HG03196 (cell line): ENCODE results near the gene ZSWIM1.

Experiments used
- ATAC-seq: cut with Tn5 transposase; IDR thresholded peaks from one replicate; pipeline ENCODE4 v1.9.1; 2021; ENCODE audit not compliant: unreplicated experiment

Gene ZSWIM1

DNA sequence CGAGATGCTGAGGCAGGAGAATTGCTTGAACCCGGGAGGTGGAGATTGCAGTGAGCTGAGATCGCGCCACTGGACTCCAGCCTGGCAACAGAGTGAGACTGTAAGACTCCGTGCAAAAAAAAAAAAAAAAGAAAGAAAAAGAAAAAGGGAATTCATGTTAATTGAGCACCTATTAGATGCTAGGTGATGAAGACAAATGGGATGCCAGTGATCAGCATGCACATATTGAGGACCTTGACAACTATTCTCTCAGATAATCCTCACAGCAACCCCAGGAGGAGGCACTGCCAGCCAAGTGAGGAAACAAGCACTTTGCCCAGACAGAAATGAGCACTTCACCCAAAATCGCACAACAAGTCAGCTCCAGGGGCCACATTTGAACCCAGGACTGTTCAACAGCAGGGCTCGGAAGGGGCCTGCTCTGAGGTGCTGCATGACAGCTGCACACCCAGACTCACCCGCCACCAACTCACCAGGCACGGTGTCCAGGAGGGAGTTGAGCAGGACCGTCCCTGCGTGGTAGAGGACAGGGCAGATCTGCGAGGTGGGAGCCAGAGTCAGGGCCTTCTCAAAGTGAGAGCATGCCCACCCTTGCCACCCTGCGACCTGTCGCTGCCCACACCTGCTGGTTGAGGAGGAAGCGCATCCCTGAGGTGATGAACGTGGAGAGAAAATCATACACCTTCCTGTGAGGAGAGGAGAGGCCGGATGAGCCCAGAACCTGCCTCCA, 26.4 kb downstream of the ZSWIM1 start:
- ATAC-seq = no peak

DNA sequence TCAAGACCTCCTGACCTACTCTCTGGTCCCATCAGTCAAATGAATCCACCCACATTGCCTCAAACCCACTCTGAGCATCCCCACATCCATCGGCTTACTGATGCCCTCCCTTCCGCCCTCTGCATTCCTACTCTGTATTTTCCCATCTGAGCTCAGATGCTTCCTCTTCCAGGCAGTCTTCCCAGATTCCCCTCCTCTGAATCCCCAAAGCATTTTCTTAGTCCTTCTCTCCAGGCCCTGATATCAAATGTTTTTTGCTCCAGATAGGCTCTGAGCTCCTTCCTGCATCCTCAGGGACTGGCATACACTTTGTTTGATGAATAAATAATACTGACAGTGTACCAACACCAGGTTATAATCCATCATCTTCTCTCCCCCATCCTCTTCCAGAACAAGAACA, 27.1 kb downstream of the ZSWIM1 start:
- ATAC-seq = no peak

GRCh38 chr20:45909336-45909808, 28.3 kb downstream of the ZSWIM1 start:
- no peak for ATAC-seq

- ATAC-seq = no peak
Measured at GRCh38 chr20:45909817-45910669, 29.0 kb downstream of the ZSWIM1 start.

DNA sequence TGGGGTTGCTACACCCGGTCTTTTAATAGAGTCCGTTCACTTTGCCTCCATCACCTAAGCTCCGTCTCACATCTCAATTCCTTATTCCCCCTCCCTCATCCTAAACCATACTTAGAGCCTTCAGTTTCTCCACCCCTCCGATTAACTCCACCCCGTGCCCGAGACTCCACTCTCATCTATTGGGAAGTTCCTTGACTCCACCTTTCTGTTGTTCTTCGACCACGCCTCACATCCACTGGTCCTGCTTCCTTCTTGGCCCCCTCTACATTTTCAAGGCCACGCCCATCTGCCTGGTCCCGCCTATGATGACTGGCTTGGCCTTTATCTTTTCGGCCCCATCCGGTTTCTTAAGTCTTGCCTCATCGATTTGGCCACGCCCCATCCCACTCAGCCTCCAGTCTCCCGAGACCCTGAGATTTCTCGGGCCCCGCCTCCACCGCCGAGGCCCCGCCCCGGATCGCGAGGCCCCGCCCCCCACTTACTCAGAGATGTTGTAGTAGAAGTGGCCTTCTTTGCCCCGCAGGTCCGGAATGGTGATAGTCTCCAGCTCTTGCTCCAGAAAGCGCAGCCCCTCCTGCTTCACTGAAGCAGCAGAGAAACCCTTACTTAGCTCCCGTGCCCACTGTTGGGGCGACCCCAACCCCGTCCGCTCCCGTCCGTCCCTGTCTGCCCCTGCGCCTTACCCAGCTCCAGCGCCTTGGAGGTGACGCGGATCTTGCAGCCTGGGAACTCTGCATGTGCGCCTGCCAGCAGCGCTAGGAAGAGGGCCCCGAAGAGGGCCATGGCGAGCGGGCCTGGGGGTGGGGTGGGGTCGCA, 29.9 kb downstream of the ZSWIM1 start:
- ATAC-seq = peak; percentile 87

DNA sequence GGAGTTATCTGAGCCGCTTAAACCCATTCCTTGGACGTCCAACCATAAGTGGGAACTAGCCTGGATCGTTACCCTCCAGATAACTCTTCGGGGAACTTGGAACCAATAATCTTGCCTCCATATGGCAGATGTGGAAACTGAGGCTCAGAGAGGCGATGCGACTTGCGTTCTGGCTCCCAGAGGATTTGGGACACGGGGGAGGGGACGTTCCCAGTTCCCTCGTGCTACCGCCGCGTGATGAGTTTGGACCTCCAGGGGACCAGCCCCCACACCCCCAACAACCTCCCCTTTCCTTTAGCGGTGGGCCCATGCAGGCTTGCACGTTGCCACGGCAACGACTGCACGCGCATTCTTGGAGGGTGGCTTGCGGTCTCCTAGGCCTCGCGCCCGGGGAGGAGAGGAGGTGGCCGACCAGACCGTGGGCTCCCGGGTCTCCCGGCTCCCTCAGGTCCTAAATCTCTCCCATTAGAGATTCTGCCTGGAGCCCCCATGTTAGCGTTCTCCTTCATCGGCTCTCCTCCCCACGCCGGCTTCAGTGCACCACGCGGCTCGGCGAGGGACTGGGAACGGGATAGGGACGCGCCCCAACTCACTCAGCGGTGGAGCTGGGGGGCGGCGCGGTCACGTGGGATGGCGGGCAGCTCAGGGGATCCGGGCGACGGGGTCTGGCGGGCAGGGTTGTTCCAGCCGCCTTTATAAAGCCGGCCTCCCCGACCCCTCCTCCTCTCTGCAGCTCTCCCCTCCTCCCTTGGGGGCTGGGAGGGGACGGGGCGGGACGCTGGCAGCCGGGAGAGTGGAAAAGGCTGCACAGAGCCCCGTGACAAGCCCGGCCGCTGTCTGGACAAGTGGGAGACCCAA, 30.7 kb downstream of the ZSWIM1 start, which contains the start of gene PLTP:
Gene PLTP, minus strand, starts transcription at position 670 of the 858 bp plus-strand sequence. CDS start 703 bp downstream, outside the sequence.
- ATAC-seq = no peak

DNA sequence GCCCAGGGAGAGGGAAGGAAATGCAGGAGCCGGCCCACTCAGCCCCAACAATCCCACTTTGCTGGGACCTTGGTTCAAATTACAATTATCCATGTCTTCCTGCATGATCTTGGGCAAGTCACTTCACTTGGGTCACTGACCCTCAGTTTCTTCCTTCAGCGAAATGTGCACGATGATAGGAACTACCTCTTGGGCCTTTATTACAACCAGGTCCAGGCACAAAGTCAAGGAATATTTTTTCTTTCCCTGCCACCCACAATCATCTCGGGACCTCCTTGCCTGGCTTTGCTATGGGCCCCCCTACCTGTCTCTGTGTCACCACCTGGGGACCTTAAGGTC, 31.3 kb downstream of the ZSWIM1 start:
- ATAC-seq = no peak

DNA sequence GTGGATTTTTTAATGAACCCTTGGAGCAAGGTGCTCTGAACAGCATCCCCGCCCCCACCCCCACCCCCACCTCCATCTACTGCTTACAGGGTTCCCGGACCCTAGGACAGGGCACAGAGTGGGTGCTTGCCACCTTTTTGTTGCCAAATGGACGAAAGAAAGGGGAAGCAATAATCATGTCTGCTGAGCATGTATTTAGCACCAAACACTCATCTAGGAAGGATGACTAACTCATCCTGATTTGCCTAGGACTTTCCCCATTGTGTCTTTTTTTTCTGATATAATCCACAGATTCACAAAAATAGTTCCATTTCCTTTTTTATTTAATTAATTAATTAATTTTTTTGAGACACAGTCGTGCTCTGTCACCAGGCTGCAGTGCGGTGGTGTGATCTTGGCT, 32.1 kb downstream of the ZSWIM1 start:
- ATAC-seq = no peak

DNA sequence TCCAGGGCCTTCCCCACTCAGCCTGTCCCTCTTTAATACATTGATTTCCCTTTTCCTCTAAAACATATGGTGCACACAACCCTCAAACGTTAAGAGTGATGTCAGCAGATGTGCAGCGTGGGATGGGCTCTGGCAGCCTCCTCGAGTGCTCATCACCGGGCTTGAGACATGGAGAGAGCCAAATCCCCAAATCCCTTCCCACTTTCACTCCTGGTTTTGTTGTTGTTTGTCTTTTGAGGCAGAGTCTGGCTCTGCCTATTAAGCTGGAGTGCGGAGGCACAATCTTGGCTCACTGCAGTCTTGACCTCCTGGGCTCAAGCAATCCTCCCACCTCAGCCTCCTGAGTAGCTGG, 36.7 kb downstream of the ZSWIM1 start:
- no peak for ATAC-seq

- no peak for ATAC-seq
Measured at GRCh38 chr20:45918182-45918737, 37.2 kb downstream of the ZSWIM1 start.

DNA sequence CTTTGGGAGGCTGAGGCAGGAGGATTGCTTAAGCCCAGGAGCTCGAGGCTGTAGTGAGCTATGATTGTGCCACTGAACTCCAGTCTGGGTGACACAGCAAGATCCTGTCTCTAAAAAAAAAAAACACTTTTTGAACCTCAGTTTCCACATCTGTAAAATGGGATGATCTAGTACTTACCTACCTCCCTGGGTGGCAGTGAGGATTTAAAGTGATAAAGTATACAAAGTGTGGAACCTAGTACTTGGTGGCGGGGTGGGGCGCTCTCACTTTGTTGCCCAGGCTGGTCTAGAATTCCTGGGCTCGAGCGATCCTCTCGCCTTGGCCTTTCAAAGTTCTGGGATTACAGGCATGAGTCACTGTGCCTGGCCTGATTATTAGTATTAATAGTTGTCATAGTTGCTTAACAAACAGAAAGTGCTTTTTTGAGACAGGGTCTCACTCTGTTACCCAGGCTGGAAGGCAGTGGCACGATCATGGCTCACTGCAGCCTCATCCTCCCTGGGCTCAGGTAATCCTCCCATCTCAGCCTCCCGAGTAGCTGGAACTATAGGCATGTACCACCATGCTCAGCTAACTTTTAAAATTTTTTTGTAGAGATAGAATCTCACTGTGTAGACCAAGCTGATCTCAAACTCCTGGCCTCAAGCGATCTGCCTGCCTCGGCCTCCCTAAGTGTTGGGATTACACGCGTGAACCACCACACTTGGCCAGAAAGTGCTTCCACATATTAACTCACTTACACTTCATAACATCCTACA, 37.9 kb downstream of the ZSWIM1 start:
- ATAC-seq = no peak

DNA sequence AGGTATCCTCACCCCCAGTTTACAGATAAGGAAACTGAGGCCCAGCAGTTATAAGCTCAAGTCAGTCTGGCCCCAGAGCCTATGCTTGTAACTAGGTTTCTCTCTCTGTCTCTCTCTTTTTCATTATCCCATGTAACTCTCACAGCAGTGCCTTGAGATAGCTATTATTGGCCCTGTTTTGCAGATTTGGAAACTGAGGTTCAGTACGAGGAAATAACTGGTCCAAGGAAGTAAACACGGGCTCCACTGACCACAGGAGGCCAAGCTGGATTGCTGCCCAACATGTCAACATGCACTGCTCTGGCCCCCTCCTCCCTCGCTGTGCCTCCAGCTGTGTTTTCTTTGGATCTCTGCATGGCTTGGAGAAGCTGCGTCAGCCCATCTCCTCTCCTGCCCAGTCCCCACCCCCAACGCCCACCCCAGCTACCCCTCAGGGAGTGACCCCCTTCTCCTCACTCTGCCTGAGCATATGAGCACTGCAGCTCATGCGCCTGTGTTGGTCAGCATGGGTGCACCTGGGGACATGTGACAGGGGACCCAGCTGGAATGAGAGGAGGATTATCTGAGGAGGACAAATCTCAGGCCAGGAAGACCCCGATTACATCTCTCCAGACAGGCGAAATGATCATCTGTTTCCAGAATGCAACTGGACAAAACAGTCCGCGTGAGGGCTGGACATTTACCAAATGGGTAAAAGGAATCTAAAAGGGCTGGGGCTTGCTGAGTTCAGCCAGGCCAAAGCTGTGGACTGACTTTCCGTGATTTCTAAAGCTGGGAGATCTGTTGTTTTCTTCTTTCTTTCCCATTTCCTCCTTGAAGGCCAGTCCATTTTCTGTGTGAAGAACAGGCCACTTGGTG, 38.7 kb downstream of the ZSWIM1 start:
- ATAC-seq = no peak

GRCh38 chr20:45920462-45921336, 39.7 kb downstream of the ZSWIM1 start:
- ATAC-seq = no peak

DNA sequence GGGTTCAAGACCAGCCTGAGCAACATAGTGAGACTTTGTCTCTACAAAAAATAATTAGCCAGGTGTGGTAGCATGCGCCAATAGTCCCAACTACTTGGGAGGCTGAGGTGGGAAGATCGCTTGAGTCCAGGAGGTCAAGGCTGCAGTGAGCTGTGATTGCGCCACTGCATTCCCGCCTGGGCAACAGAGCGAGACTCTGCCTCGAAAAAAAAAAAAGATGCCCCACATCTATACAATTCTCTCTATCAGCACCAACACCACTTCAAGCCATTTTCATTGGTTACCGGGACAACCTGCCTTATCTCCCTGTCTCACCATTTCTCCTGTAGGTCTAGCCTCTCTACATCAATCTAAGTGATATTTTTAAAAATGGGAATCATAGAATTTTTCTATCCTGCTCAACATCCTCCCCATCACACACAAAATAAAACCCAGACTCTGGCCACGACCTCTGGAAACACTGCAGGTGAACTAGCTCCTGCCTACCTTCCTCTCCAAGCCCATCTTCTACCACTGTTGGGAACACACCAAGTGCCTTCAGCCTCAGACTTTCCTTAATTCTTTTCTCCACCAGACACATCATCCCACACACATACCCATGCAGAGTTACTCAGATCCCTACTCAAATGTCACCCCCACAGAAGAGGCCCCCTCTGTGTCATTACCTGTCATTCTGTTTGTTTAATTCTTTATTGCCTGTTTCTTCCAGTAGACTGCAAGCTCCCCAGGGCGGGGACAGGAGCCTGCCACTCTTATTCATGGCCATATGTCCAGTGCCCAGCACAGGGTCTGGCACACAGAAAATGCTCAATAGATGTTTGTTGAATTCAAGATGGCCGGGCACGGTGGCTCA, 40.5 kb downstream of the ZSWIM1 start:
- ATAC-seq = no peak

DNA sequence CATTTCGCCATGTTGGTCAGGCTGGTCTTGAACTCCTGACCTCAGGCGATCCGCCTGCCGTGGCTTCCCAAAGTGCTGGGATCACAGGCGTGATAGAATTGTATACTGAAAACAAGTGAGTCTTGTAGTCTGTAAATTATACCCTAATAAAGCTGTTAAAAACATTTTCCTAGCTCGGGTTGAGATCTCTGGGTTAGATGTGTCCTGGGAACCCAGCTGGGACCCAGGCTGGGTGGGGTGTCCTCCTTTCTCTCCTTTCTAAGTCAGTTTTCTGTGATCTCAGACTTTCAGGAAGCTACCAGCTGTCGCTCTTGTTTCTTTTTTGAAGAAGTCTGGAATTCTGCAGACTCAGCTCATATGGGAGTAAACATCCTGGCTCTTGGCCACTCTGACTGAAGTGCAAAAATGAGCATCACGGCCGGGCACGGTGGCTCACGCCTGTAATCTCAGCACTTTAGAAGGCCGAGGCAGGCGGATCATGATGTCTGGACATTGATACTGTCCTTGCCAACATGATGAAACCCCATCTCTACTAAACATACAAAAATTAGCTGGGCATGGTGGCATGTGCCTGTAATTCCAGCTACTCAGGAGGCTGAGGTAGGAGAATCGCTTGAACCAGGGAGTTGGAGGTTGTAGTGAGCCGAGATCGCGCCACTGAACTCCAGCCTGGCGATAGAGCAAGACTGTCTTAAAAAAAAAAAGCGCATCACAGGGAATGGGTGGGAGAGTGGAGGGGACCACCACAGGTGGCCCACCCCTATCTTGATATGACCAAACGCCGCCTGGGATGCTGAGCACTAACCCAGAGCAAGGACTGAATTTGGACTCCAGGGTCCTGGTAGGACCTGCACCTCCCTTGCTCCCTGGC, 43.6 kb downstream of the ZSWIM1 start:
- no peak for ATAC-seq
